Measurements from ENCODE around the gene CDH4.

CDH4 gene

GRCh38 chr20:61726979-61727378, 474.9 kb downstream of the CDH4 start:
- Histone ChIP-seq H3K36me3 (ENCODE audit: control insufficient read depth, insufficient read depth, low read length) (no peaks in the 10 kb centered on the region), H3K27ac (ENCODE audit: low read depth, low read length) (no peak overlapping the region), H3K27me3 (ENCODE audit: control insufficient read depth, insufficient read depth, low read length) (no peaks in the 10 kb centered on the region), H3K9ac (ENCODE audit: low read length) (no peak overlapping the region), H3K4me1 (ENCODE audit: control insufficient read depth, insufficient read depth, low read length) (no peaks in the 10 kb centered on the region), H3K4me3 (ENCODE audit: low read length) (no peak overlapping the region)

GRCh38 chr20:61727761-61728160, 475.7 kb downstream of the CDH4 start:
- Histone ChIP-seq H3K9ac (ENCODE audit: low read length) (no peak overlapping the region), H3K36me3 (ENCODE audit: control insufficient read depth, insufficient read depth, low read length) (no peaks in the 10 kb centered on the region), H3K4me1 (ENCODE audit: control insufficient read depth, insufficient read depth, low read length) (no peaks in the 10 kb centered on the region), H3K27me3 (ENCODE audit: control insufficient read depth, insufficient read depth, low read length) (no peaks in the 10 kb centered on the region), H3K4me3 (ENCODE audit: low read length) (no peak overlapping the region), H3K27ac (ENCODE audit: low read depth, low read length) (no peak overlapping the region)

DNA sequence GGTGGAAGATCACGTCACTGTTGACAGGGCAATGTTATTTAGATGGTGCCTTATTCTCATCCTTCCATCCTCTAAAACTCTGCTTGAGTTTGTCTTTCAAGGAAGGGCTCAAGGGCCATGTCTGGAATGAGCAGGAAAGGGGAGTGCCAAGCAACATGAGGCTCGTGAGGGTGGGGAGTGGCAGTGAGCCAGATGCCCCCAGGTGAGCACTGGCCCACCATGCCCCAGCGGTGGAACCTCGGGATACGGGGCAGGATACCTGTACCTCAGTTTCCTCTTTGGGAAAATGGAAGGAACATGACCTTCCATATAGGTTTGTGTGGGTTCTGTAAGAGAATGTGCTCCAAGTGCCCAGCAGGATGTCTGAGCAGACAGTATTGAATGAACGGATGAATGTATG, 476.3 kb downstream of the CDH4 start:
- Histone ChIP-seq H3K4me1 (ENCODE audit: control insufficient read depth, insufficient read depth, low read length) (no peaks in the 10 kb centered on the region), H3K4me3 (ENCODE audit: low read length) (no peak overlapping the region), H3K36me3 (ENCODE audit: control insufficient read depth, insufficient read depth, low read length) (no peaks in the 10 kb centered on the region), H3K27ac (ENCODE audit: low read depth, low read length) (no peak overlapping the region), H3K27me3 (ENCODE audit: control insufficient read depth, insufficient read depth, low read length) (no peaks in the 10 kb centered on the region), H3K9ac (ENCODE audit: low read length) (no peak overlapping the region)

DNA sequence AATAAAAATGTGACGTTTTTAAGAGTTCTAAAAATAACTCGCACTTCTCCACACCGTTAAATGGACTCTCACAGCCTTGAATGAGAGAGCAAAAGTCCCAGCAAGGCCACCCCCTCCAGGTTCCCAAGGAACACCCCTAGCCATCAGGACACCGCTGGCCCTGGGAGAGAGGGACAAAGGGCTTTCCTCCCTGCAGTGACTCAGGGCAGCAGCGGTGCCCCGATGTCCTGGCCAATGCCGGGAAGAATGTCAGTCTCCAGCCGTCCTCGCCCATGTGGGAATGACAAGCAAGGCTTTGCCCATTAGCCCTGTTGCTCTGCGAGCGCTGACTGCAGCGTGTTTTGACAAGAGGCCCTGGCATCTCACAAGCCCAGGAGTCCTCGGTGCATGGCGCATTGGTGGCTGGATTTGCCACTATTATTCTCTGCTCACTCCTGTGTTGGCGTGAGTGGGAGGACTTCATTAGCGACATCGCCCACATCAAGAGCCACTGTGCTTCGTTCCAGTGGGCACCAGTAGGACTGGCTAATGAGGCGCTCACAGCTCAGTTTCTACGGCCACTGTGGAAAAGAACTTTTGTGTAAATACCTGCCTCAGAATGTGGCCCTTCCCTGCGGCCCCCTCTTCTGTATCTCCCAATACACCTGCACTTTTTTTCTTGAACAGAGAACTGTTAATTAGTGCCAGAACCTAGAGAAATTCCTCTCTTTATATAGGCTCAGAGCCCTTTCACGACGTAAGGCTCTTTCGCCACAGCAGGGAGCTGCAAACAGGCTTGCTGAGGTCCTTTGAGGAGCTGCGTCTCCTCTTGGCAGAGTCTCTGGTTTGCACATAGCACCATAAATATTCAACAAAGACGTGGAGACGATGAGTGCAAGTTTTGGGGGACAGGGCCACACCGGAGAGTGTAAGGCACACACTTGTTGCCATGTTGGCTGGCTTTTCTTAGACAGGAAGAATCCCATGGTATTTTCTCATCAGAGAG, 477.0 kb downstream of the CDH4 start:
- H3K36me3 ChIP-seq (ENCODE audit: control insufficient read depth, insufficient read depth, low read length) = no peaks in the 10 kb centered on the region
- no peaks in the 10 kb centered on the region for H3K4me1 ChIP-seq (ENCODE audit: control insufficient read depth, insufficient read depth, low read length)
- H3K27ac ChIP-seq (ENCODE audit: low read depth, low read length) = no peak overlapping the region
- H3K9ac ChIP-seq (ENCODE audit: low read length) = no peak overlapping the region
- H3K4me3 ChIP-seq (ENCODE audit: low read length) = no peak overlapping the region
- H3K27me3 ChIP-seq (ENCODE audit: control insufficient read depth, insufficient read depth, low read length) = no peaks in the 10 kb centered on the region

GRCh38 chr20:61730631-61731362, 478.7 kb downstream of the CDH4 start:
- H3K27ac ChIP-seq (ENCODE audit: low read depth, low read length) = no peak overlapping the region
- H3K4me1 ChIP-seq (ENCODE audit: control insufficient read depth, insufficient read depth, low read length) = no peaks in the 10 kb centered on the region
- no peak overlapping the region for H3K9ac ChIP-seq (ENCODE audit: low read length)
- H3K4me3 ChIP-seq (ENCODE audit: low read length) = no peak overlapping the region
- H3K36me3 ChIP-seq (ENCODE audit: control insufficient read depth, insufficient read depth, low read length) = no peaks in the 10 kb centered on the region
- no peaks in the 10 kb centered on the region for H3K27me3 ChIP-seq (ENCODE audit: control insufficient read depth, insufficient read depth, low read length)

DNA sequence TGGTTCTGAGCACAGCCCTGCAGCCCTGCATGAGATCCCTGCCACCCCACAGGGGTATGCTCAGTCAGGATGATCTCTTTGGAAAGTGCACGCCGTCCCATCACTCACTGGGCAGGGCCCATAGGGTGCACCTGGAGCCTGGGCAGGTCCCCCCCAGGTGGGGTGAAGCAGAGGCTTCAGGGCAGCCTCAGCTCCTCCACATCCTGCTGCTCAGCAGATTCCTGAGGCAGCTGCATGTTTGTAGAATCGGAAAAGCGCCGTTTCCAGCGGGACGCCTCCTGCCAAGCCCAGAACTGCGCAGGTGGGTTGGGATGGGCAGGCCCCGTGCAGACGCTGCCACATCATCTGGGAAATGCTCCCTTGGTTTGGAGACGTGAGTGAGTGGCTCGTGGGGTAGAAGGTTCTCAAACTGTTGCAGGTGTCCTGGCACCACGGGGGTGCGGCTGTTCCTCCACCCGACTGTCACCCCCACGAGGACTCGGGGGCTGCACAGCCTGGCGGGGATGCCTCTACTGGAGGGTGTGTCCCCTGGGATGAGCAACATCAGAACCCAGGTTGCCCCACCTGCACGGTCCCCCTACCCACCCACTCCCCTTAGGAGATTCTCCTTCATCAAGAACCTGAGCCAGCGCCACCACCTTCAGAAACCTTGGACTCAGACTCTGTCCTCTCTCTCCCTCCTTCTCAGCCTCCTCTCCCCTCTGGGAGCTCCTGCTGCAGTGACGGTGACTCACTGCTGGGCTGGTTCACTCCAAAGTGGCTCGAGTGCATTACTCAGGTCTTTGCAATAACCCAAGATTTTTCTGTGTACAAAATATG, 479.5 kb downstream of the CDH4 start:
- Histone ChIP-seq H3K4me1 (ENCODE audit: control insufficient read depth, insufficient read depth, low read length) (no peaks in the 10 kb centered on the region), H3K27ac (ENCODE audit: low read depth, low read length) (no peak overlapping the region), H3K9ac (ENCODE audit: low read length) (no peak overlapping the region), H3K27me3 (ENCODE audit: control insufficient read depth, insufficient read depth, low read length) (peaks cover 2% of the 10 kb centered on the region), H3K4me3 (ENCODE audit: low read length) (no peak overlapping the region), H3K36me3 (ENCODE audit: control insufficient read depth, insufficient read depth, low read length) (no peaks in the 10 kb centered on the region)

GRCh38 chr20:61732511-61733210, 480.6 kb downstream of the CDH4 start:
- no peak overlapping the region for H3K9ac ChIP-seq (ENCODE audit: low read length)
- no peaks in the 10 kb centered on the region for H3K36me3 ChIP-seq (ENCODE audit: control insufficient read depth, insufficient read depth, low read length)
- peaks cover 2% of the 10 kb centered on the region for H3K27me3 ChIP-seq (ENCODE audit: control insufficient read depth, insufficient read depth, low read length)
- H3K4me1 ChIP-seq (ENCODE audit: control insufficient read depth, insufficient read depth, low read length) = no peaks in the 10 kb centered on the region
- H3K27ac ChIP-seq (ENCODE audit: low read depth, low read length) = no peak overlapping the region
- no peak overlapping the region for H3K4me3 ChIP-seq (ENCODE audit: low read length)

GRCh38 chr20:61733216-61733615, 481.2 kb downstream of the CDH4 start:
- Histone ChIP-seq H3K9ac (ENCODE audit: low read length) (no peak overlapping the region), H3K27me3 (ENCODE audit: control insufficient read depth, insufficient read depth, low read length) (peaks cover 2% of the 10 kb centered on the region), H3K4me1 (ENCODE audit: control insufficient read depth, insufficient read depth, low read length) (no peaks in the 10 kb centered on the region), H3K4me3 (ENCODE audit: low read length) (no peak overlapping the region), H3K36me3 (ENCODE audit: control insufficient read depth, insufficient read depth, low read length) (no peaks in the 10 kb centered on the region), H3K27ac (ENCODE audit: low read depth, low read length) (no peak overlapping the region)

- no peak overlapping the region for H3K27ac ChIP-seq (ENCODE audit: low read depth, low read length)
- H3K36me3 ChIP-seq (ENCODE audit: control insufficient read depth, insufficient read depth, low read length) = no peaks in the 10 kb centered on the region
- no peak overlapping the region for H3K4me3 ChIP-seq (ENCODE audit: low read length)
- no peaks in the 10 kb centered on the region for H3K4me1 ChIP-seq (ENCODE audit: control insufficient read depth, insufficient read depth, low read length)
- H3K27me3 ChIP-seq (ENCODE audit: control insufficient read depth, insufficient read depth, low read length) = peaks cover 2% of the 10 kb centered on the region
- no peak overlapping the region for H3K9ac ChIP-seq (ENCODE audit: low read length)
Measured at GRCh38 chr20:61733891-61734732, 482.1 kb downstream of the CDH4 start.

GRCh38 chr20:61734733-61735502, 482.9 kb downstream of the CDH4 start:
- Histone ChIP-seq H3K4me1 (ENCODE audit: control insufficient read depth, insufficient read depth, low read length) (no peaks in the 10 kb centered on the region), H3K27me3 (ENCODE audit: control insufficient read depth, insufficient read depth, low read length) (peaks cover 2% of the 10 kb centered on the region), H3K27ac (ENCODE audit: low read depth, low read length) (no peak overlapping the region), H3K4me3 (ENCODE audit: low read length) (no peak overlapping the region), H3K9ac (ENCODE audit: low read length) (no peak overlapping the region), H3K36me3 (ENCODE audit: control insufficient read depth, insufficient read depth, low read length) (no peaks in the 10 kb centered on the region)

DNA sequence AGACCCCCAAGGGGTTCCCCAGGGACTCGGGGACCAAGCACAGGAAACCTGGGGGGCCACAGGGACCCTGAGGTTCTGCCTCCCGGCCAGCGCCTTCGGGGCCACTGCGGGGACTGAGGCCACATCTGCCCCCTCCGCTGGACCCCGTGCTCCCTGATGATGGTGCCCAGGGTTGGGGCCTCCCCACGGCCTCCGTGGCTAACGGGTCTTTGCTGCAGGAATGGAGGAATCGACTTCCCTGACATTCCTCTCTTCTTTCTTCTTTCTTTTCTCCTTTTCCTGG, 483.4 kb downstream of the CDH4 start:
- Histone ChIP-seq H3K27ac (ENCODE audit: low read depth, low read length) (no peak overlapping the region), H3K27me3 (ENCODE audit: control insufficient read depth, insufficient read depth, low read length) (peaks cover 2% of the 10 kb centered on the region), H3K36me3 (ENCODE audit: control insufficient read depth, insufficient read depth, low read length) (no peaks in the 10 kb centered on the region), H3K4me3 (ENCODE audit: low read length) (no peak overlapping the region), H3K4me1 (ENCODE audit: control insufficient read depth, insufficient read depth, low read length) (no peaks in the 10 kb centered on the region), H3K9ac (ENCODE audit: low read length) (no peak overlapping the region)
